ENCODE measurements around the gene VAC14.

Gene VAC14

DNA sequence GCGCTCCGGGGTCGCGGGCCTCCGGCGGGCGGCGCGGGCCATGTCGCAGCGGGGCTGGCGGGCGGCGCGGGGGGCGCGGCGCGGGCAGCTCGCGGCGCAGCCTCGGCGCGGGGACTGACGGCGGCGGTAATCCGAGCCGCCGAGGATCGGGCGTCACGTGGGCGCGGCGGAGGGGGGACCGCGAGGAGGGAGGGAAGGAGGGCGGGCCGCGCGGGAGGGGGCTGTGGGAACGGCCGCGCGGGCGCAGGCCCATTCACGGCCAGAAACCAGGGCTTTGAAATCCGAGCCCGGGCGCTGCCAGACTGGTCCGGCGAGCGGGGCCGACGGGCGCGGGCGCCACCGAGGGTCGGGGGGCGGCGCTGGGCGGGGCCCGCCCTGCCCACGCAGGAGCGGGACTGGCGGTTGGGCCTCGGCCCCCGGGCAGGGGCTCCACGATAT is 115.0 kb downstream of the VAC14 start, which contains the start of gene MTSS2:
Gene MTSS2, minus strand, starts transcription at position 116 of the 438 bp plus-strand sequence. CDS start 262 bp downstream, outside the sequence.
- TF ChIP-seq, protein P1, sequence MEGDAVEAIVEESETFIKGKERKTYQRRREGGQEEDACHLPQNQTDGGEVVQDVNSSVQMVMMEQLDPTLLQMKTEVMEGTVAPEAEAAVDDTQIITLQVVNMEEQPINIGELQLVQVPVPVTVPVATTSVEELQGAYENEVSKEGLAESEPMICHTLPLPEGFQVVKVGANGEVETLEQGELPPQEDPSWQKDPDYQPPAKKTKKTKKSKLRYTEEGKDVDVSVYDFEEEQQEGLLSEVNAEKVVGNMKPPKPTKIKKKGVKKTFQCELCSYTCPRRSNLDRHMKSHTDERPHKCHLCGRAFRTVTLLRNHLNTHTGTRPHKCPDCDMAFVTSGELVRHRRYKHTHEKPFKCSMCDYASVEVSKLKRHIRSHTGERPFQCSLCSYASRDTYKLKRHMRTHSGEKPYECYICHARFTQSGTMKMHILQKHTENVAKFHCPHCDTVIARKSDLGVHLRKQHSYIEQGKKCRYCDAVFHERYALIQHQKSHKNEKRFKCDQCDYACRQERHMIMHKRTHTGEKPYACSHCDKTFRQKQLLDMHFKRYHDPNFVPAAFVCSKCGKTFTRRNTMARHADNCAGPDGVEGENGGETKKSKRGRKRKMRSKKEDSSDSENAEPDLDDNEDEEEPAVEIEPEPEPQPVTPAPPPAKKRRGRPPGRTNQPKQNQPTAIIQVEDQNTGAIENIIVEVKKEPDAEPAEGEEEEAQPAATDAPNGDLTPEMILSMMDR (IDR thresholded peaks at IDR 0.05; ENCODE audit: borderline replicate concordance, insufficient read depth, low read depth, low read length): no peak
- H3K4me3 ChIP-seq (ENCODE audit: low read depth, low read length): no peak within 1 kb of the TSS

DNA sequence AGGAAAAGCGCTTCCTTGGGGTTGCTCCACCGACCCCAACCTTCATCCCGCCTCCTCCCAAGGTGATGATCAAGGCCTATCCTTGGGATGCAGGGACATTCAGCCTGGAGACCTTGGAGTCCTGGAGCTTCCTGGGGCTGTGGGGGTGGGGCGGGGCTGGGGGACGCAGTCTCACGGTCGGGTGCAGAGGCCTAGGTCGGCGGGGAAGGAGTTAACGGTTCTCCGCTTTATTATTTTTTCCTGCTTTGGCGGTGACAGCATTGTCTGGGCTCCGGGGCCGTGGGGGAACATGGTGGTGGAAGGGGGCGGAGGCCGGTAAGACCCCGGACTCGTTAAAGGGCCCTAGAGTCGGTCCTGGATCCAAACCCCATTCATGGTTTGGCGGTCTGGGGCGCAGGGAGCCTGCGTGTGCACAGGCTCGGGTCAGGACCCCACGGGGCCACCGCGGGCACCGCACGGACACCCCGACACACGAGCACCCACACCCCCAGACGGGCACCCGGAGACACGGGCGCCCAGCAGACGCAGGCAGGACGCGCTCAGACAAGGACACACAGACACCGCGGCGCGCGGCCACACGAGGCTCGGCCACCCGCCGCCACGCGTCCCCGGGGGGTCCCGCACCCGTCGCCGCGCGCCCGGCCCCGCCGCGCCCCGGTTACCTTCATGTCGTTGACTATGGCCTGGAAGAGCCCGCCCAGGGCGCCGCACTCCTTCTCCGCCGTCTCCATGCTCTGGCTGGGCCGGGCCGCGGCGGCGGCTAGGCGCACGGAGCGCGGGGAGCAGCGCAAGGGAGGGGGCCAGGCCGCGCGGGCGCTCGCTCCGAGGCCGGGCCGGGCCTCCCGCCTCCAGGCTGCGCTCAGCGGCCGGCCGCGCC is 115.7 kb downstream of the VAC14 start:
- no peak overlapping the region for H3K4me3 ChIP-seq (ENCODE audit: low read depth, low read length)
- TF ChIP-seq, protein P1 (IDR thresholded peaks at IDR 0.05; ENCODE audit: borderline replicate concordance, insufficient read depth, low read depth, low read length): no peak

- TF ChIP-seq, protein P1 (IDR thresholded peaks at IDR 0.05; ENCODE audit: borderline replicate concordance, insufficient read depth, low read depth, low read length): no peak
- H3K4me3 ChIP-seq (ENCODE audit: low read depth, low read length): no peak overlapping the region
These were observed 116.6 kb downstream of the VAC14 start for GRCh38 chr16:70684146-70685060.

DNA sequence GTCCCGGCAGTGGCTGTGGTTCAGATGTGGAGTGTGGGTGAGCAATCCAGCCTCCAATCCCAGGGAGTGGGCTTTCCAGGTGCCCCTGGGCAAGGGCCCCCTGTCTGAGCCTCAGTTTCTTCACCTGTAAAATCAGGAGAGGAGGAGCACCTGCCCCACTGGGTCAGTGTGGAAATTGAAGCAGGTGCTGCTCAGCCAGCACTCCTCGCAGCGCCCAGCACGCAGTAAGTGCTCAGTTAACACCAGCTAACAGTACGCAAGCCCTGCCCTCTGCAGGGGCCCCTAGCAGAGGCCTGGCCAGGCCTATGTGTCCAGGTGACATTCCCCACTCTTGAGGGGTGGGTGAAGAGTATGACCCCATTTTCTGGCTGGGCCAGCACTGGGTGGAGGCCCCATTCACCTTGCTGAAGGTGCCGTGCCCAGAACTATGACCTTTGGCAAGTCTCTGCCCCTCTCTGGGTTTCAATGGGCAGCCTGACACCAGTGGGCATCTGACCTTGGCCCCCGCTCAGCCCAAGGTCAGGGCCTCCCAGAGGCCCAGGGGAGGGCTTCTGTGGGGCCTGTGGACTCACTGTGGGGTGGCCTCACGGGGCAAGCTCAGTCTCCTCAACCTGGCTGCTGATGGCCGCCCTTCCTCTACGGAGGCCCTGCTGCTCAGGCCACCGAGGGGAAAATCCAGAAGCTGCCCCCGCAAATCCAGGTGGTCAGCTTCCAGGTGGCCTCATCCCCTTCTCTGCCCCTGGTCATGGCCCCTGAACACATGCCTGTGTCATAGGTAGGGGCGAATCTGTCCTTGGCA is 117.6 kb downstream of the VAC14 start:
- TF ChIP-seq, protein P1 (IDR thresholded peaks at IDR 0.05; ENCODE audit: borderline replicate concordance, insufficient read depth, low read depth, low read length): no peak
- H3K4me3 ChIP-seq (ENCODE audit: low read depth, low read length): no peak overlapping the region

GRCh38 chr16:70682239-70683145 is 118.5 kb downstream of the VAC14 start:
- H3K4me3 ChIP-seq (ENCODE audit: low read depth, low read length): no peak overlapping the region

More at GRCh38 chr16:70682239-70683145, 118.5 kb downstream of the VAC14 start:
- TF ChIP-seq, protein P1 (IDR thresholded peaks at IDR 0.05; ENCODE audit: borderline replicate concordance, insufficient read depth, low read depth, low read length): no peak

Measured in GM12875 (cell line).